CD1c-positive myeloid dendritic cell (primary cell): ENCODE measurements around the gene TMEM178B.
"Not testable (repeated sequence)": the region's sequence is repeated elsewhere in the genome, so short reads cannot be mapped to it uniquely, and the experiment has no call there.

Experiments used
- DNase-seq: peaks from one replicate; pipeline ENCODE4 v3.0.0-alpha.2; 2016; ENCODE audit errors: extremely low spot score

TMEM178B gene

GRCh38 chr7:141074162-141074991, 513 bp downstream of the TMEM178B start:
- DNase-seq, result no peak

DNA sequence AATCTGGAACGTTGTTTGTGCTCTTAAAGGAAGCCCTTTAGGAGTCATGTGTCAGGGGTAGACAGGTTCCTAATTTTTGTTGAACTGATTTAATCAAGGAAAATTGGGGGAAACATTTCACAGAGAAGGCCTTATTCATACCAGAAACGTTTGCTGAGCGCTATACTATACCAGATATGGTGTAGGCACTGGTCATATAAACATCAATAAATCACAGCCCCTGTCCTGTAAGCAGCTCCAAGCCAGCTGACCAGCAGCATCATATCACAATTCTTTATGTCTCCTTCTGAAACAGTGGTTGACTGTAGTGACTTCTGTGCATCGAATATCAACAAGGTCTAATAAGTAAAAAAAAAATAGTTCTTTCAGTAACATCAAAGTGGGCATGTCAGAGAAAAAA, 1.1 kb downstream of the TMEM178B start:
- no peak for DNase-seq

DNA sequence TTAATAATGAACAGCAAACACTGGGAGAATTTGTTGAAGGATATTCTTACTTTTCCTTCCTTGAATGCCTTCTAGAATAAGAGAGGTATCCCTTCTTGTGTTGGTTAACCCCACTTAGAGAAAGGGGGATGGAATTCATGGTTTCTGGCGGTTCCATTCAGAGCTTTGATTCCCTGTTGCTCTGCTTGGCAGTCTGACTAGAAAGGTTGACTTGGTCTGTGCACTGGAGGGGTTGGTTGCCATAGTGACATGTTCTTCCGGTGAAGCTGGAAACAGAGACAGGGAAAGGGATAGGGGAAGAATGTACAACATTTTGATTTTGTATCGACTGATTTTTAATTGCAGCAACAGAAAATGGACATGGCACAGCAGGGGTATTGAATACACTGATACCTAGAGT, 2.5 kb downstream of the TMEM178B start:
- DNase-seq, result no peak

DNA sequence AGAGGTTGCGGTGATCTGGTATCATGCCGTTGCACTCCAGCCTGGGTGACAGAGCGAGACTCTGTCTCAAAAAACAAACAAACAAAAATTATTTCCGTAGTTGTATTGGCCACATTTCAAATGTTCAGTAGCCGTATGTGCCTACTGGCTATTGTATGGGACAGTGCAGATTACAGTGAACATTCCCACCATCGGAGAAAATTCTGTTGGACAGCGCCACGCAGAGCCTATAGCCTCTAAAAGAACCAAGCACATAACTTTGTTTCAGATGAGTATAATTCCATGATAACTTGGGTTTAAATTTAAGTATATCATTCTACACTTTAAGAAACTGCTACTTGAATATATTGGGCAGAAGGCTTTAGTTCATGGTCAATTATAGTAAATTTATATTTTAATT, 5.4 kb downstream of the TMEM178B start:
- DNase-seq, result no peak

DNA sequence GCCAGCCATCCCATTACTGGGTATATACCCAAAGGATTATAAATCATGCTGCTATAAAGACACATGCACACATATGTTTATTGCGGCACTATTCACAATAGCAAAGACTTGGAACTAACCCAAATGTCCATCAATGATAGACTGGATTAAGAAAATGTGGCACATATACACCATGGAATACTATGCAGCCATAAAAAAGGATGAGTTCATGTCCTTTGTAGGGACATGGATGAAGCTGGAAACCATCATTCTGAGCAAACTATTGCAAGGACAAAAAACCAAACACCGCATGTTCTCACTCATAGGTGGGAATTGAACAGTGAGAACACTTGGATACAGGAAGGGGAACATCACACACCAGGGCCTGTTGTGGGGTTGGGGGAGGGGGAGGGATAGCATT, 15.6 kb downstream of the TMEM178B start:
- not testable (repeated sequence) for DNase-seq

DNA sequence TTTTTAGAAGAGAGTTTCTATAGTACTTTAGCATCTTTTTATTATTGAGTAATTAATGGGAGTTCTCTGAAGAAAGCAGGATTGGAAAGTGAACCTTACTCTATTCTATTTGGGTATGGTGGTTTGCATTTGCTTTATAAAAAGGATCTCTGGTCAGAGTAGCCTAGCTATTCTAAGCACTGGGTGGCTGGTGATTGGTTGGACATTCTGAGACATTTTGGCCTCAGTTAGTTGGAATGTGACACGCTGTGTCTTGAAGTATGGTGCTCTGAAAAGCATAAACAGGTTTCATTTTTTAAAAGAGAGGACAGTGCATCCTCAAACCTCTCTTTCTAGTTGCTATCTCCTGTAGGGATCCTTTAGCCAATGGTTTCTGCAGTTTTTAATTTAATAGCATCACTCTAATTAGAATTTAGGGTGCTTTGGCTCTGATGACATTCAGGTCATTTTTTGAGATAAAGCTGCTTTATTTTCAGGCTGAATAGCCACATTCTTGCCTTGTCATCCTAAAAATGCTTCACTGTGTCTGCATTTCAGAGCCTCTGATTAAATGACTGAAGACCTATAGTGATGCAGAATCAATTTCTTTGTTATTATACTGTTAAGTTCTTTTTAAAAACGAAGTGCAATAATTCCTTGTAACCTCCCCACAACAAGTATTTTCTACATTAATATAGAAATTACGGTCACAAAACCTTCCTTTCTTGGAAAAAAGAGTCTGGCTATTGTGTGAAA, 20.6 kb downstream of the TMEM178B start:
- DNase-seq, result no peak

DNA sequence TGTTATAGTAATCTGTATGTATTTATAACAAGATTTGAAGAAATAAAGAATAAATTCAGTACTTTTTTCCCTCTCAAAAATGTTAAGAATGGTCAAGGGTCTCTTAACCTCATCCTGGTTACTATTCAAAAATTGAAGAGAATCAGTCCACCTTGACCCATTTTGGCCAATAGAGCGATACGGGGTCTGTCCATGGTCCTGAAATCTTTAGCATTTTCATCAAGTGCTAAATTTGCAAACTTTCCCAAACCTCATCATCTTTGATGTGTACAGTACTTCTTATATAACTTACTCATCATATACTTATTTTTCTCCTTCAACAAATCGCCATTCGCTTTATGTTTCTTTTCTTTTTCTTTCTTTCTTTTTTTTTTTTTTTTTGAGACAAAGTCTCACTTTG, 23.6 kb downstream of the TMEM178B start:
- no peak for DNase-seq

DNA sequence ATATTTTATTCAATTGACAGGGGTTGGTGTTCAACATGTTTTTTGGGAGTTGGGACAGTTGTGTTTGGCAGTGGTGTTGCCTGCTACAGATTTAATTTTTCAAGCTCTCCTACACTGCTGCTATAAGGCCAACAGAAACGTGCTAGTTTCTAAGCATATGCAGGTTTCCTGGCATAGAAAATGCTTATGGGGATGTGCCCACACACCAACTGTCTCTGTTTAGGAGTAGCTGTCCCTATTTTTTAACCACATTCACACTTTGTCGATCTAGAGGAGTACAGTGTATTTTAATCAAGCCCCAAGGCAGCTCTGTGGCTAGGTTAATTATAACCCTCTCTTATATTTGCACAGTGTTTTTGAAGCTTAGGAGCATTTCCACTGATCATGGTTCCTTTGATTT, 28.6 kb downstream of the TMEM178B start:
- no peak for DNase-seq

- DNase-seq, result no peak
Measured at GRCh38 chr7:141103847-141104429, 30.1 kb downstream of the TMEM178B start.

- DNase-seq, result no peak
Measured at GRCh38 chr7:141113131-141113530, 39.3 kb downstream of the TMEM178B start.

- DNase-seq, result no peak
Measured at GRCh38 chr7:141114029-141114664, 40.3 kb downstream of the TMEM178B start.

DNA sequence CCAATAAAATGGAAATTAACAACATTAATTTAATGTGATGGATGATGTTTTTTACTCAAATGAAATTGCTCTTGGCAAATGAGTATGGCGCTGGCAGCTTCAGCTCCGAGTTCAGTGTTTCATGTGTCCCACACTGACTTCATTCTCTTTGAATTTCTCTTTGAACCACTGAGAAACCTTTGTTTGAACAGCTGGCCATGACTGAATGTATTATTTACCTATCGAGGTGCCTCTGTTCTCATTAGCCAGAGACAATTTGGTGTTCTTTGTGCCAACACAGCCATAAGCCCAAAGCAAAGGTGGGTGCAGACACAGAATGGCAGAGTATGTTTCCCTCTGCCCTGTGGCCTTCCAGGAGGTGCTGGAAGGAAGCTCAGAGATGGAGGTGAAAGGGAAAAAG, 42.1 kb downstream of the TMEM178B start:
- DNase-seq, result no peak

GRCh38 chr7:141116661-141117060, 42.8 kb downstream of the TMEM178B start:
- DNase-seq, result not testable (repeated sequence)

GRCh38 chr7:141118767-141119166, 44.9 kb downstream of the TMEM178B start:
- no peak for DNase-seq

- DNase-seq, result no peak
Measured at GRCh38 chr7:141119187-141119586, 45.3 kb downstream of the TMEM178B start.

GRCh38 chr7:141122736-141123135, 48.9 kb downstream of the TMEM178B start:
- no peak for DNase-seq

- DNase-seq, result no peak
Measured at GRCh38 chr7:141123522-141123921, 49.7 kb downstream of the TMEM178B start.

DNA sequence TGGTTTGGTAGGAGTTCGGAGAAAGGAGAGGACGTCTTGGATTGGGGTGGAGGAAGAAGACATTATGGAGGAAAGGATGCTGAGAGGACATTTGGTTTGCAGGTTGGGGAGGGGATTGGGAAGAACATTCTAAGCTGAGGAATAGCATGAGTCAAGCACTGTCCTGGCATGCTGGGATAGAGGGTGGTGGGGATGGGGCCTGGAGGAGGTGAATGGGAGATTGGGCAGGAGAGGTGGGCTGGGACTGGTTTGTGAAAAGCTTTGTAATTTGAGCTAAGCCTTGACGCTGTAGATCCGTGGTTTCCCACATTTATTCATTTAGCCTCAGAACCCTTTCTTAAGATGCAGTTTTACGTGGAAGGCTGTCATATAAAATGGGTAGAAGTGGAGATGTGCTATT, 52.2 kb downstream of the TMEM178B start:
- DNase-seq, result no peak

GRCh38 chr7:141128506-141128905, 54.6 kb downstream of the TMEM178B start:
- no peak for DNase-seq

DNA sequence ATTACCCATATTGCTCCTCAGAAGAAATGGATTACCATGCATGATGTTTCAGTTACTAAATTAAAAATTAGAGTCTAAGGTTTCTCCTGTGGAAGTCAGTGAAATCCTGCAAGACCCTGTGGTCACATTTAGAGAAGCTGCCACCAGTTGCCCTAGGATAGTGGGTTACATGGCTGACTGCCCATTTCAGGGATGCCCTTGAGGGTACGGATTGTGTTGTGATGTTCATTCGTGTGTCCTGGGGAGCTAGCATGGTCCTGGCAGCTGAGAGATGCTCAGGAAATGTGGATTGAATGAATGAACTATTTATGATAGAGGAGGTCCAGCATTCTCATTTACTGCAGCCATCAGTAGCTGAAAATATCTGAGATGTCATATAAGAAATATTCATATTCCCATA, 55.1 kb downstream of the TMEM178B start:
- DNase-seq, result no peak

GRCh38 chr7:141132671-141133070, 58.8 kb downstream of the TMEM178B start:
- no peak for DNase-seq

GRCh38 chr7:141133646-141134045, 59.8 kb downstream of the TMEM178B start:
- DNase-seq, result no peak
